ENCODE data around the gene SLC39A13.

SLC39A13 gene

DNA sequence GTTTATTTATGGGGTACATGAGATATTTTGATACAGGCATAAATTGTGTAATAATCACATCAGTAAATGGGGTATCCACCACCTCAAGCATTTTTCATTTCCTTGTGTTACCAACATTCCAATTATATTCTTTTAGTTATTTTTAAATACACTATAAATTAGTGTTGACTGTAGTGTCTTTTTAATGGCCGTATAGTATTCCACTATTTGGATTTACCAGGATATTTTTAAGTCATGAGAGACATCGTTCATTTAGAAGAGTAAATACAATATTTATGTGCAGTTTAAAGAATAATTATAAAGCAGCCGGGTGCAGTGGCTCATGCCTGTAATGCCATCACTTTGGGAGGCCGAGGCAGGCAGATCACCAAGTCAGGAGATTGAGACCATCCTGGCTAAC lies 23.9 kb upstream of the SLC39A13 start:
- DNase-seq, result no peak

DNA sequence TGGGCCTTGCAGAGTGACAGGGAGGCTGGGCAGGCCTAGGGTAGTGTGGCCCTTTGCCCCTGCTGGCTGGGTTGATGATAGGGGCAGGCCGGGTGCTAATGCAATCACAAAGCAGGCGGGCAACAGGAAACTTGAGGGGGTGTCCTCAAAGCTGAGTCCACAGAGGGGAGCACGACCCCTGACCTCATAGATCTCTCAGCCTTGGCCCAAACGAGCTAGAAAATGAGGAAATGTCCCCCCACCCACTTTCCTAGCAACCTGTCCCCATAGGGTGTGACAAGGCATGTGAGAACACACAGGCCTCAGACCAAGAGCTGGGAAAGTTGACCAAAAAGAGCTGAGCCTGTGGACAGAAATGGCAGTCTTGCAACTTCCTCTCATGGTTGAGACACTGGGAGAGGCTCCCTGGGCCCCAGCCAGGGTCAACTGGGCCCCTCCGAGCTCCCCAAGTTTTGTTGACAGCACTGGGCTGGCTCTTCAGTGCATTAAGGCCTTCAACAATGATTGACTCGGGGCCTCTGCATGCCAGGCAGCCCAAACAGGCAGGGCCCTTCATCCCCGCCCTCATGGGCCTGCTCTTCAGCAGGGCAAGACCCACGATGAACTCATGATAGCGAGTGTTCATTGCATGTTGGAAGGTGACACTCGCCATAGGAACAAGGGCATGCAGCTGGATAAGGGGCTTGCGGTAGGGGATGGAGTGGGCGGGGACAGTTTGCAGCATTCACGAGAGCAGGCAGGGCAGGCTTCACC lies 20.3 kb upstream of the SLC39A13 start:
- DNase-seq, result no peak

GRCh38 chr11:47388697-47389576 lies 19.5 kb upstream of the SLC39A13 start:
- DNase-seq, result no peak

DNA sequence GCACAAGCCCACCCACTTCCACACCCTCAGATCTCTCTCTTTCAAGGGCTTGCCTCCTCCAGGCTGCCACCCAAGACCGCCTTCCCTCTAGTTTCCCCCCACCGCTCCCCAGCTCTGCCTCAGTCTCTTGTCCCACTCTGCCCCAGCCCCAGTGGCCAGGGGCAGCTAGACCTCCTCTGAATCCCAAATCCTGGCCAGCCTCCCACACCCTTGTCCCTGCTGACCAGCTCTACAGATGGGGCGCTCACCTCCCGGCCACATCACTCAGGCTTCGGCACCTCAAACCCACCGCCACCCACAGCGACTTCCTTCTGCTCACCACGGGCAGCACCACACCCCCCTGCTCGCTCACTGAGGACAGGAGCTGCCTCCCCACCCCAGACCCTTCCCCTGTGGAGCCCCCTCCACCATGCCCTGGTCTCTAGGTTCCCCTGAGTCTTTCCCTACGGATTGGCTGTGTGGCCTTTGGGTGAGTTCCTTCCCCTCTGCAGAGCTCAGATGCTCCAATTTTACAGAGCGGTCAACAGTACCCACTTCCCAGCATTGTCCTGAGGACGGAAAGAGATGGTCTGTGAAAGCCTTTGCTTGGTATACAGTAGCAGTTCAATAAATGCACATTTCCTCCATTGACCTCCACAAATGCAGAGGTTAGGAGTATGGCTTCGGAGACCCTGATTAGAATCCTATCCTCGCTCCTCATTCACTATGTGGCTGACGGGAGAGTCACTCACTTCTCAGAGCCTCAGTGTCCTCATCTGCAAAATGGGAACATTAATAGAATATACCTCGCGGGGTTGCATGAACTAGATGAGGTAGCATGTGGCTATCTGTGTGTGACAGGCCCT lies 18.6 kb upstream of the SLC39A13 start:
- DNase-seq, result no peak

DNA sequence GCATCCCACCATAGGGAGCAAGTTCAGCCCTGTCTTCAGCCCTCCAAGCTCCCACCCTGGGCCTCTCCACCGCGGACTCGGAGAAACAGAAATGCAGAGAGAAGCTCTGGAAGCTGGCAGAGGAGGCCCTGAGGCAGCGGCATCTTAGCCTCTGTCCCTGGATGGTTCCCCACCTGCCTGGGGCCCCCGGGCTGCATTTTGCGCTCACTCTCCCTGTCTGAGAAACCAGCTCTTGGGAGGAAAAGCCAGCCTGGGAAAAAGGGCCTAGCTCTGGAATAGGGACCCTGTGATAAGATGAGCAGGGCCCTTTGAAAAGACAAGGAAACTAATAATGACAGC lies 18.0 kb upstream of the SLC39A13 start:
- DNase-seq, result no peak

GRCh38 chr11:47391077-47391583 lies 17.3 kb upstream of the SLC39A13 start:
- DNase-seq, result no peak

- no peak for DNase-seq
Observed at GRCh38 chr11:47391711-47392432, 16.5 kb upstream of the SLC39A13 start.

DNA sequence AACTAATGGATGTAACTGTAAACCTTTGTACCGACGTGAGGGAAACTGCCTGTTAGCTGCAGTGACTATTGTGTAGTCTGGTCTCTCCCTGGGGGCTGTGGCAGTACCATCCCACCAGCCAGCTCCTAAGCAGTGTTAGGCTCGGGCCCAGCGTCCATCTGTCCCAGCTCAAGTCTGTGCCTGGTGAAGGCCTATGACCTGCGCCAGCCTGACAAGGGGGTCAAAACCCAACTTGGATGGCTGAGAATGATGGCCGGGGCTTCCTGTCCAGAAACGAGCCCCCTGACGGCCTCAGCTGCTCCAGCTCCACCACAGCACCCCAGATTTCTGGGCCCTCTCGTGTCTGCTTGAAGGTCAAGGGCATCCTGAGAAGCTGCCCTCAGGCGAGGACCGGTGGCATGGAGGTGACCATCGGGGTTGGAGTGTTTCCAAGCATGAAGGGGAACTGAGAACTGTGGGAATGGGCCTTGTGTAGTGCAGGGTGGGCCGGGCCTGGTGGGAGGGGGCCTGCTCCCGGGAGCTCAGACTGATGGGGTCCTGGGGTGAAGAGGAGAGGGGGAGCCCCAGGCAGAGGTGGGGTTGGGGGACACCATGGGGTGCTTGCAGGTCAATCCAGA lies 15.7 kb upstream of the SLC39A13 start:
- DNase-seq, result no peak

- DNase-seq, result peak; percentile 43
Observed at GRCh38 chr11:47393163-47394049, 15.0 kb upstream of the SLC39A13 start.

- DNase-seq, result no peak
Observed at GRCh38 chr11:47394050-47394321, 14.4 kb upstream of the SLC39A13 start.

GRCh38 chr11:47394322-47395222 lies 13.8 kb upstream of the SLC39A13 start:
- no peak for DNase-seq

- DNase-seq, result no peak
Observed at GRCh38 chr11:47395223-47396048, 13.0 kb upstream of the SLC39A13 start.

DNA sequence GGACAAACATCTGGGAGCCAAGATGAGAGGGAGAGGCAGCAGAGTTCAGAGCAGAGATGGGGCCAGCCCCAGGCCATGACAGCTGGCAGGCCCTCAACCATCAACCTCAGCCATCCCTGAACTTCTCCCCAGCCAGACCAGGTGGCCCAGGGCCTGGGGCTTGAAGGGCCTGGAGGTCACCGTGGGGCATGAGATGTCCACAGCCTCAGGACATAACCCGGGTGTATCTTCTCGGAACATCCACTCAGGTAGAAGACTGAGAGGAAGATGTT lies 12.4 kb upstream of the SLC39A13 start:
- DNase-seq, result no peak

DNA sequence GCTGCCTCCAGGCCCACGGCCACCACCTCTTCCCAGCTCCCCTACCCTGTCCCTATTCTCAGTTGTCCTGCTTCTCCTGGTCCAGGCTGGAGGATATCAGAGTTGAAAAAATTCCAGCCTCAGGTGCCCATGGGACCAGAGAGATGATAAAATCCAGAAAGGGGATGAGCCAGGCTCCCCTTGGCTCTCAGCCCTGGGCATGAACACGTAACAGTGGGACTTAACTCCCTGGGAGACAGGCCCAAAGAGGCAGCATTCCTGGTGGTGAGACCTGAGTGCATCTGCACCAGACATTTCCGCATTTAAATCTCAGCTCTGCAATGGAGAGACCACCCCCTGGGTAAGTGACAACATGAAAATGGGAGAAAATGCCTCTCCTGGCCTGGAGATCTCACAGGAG lies 10.4 kb upstream of the SLC39A13 start:
- DNase-seq, result no peak

GRCh38 chr11:47398551-47398950 lies 9.8 kb upstream of the SLC39A13 start:
- DNase-seq, result no peak

- no peak for DNase-seq
Observed at GRCh38 chr11:47399860-47400767, 8.3 kb upstream of the SLC39A13 start.

DNA sequence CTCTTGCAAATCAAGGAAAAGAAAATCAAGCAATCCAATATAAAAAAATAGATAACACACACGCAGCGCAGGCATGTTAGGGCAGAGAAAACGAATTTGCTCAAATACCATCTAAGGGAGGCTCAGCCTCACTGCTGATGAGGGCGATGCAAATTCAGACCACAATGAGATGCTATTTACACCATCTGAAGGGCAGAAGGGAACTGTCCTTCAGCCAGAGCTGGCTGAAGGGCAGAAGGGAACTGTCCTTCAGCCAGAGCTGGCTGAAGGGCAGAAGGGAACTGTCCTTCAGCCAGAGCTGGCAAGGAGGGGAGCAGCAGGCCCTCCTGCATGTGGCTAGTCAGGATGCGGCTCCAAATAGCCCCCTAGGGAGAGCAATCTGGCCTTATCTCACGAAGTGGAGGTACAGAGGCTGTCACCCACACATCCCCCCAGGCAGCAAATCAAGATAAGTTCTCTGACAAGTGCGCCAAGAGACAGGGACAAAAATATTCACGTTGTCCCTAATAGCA lies 7.6 kb upstream of the SLC39A13 start:
- DNase-seq, result no peak

DNA sequence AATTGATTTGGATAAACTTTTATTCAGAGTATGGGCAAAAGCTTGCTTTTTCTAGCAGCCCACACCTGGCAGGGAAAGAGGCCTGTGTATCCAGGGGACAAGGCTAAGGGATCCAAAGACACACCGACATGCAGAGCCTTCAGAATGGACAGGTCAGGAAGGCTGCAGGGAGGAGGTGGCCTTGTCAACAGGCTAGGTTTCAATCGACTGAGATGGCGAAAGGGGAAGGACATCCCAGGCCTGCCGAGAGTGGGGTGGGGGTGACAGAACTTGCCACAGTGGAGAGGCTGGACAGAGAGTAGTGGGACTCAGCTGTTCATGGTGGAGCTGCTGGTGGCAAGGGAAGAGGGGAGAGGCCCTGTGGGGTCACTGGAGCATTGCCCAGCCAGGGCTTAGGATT lies 5.3 kb upstream of the SLC39A13 start:
- DNase-seq, result no peak

All from fibroblast of skin of scalp (primary cell).